Breast epithelium (tissue), 3 donors: ENCODE measurements around the gene DOK1.

Source experiments
- CTCF ChIP-seq, 3 donors: fragments of 450-650 bp; IDR thresholded peaks; one replicate each; pipeline ENCODE4 v1.5.1; 2016 to 2017; ENCODE audit warnings: antibody characterized with exemption in 3 of 3, mild to moderate bottlenecking in 3 of 3, moderate library complexity in 3 of 3
- POLR2A ChIP-seq: fragments of 450-650 bp; IDR thresholded peaks from one replicate; pipeline ENCODE4 v1.6.1; 2016; ENCODE audit warnings: antibody characterized with exemption, mild to moderate bottlenecking, moderate library complexity
- POLR2AphosphoS5 ChIP-seq, 3 donors: sonication (generic); formaldehyde crosslinking; IDR thresholded peaks; one replicate each; pipeline ENCODE4 v1.6.1; 2017; ENCODE audit warnings: antibody characterized with exemption in 3 of 3

- TF ChIP-seq CTCF (IDR thresholded peaks at IDR 0.05), result no peak
- TF ChIP-seq POLR2AphosphoS5 (IDR thresholded peaks at IDR 0.05), result no peak
- no peak for TF ChIP-seq POLR2A
Measured at GRCh38 chr2:74554820-74555531, 456 bp downstream of the DOK1 start.
